K562 (cell line): ENCODE measurements around the gene SEMA3C. TPM values are rescaled to one million over a fixed set of nuclear protein-coding genes. Genes with fewer than 3 reads are reported as not detected.

Source experiments
- ATAC-seq: fragments of 200-7000 bp; cut with Tn5 transposase; 3 replicates; pipeline ENCODE4 v1.9.1; 2020; ENCODE audit warnings: moderate library complexity
- BruUV-seq: library from RNA; stranded (reverse); fragments of 400-500 nt; replicated peaks from 2 replicates; lab custom pipeline; 2021; lab: Mats Ljungman, UMichigan
- CTCF ChIA-PET: fragments of 300-600 bp; formaldehyde crosslinking; extraction: SDS; loops from one replicate; lab custom pipeline; 2021; ENCODE audit warnings: low intra/inter-chr PET ratio; lab: Yijun Ruan, JAX
- POLR2A ChIA-PET: fragments of 300-600, 350-650 bp; sonication (Branson Sonifier 250); formaldehyde crosslinking; extraction: SDS; loops from one replicate; lab custom pipeline; 2021; ENCODE audit warnings: antibody characterized with exemption, inconsistent platforms; lab: Yijun Ruan, JAX
- DNase-seq, 4 experiments: peaks; one replicate each; pipeline versions ENCODE4 v3.0.0 to v3.0.0-alpha.2; 2011 to 2018; ENCODE audit warnings: low spot score in 3 of 4, mixed read lengths in 3 of 4; ENCODE audit errors: extremely low read depth in 1 of 4
- FAIRE-seq: peaks from 2 replicates; lab custom pipeline; 2011; peaks lifted over from hg19 to GRCh38; lab: Jason Lieb, UNC
- H2AFZ ChIP-seq: 2 replicates; pipeline ENCODE4 v1.6.0; 2011; ENCODE audit warnings: low read depth, low read length, control low read depth, inconsistent platforms
- H3K27ac ChIP-seq: fragments of 200-600 bp; 3 replicates; pipeline ENCODE4 v1.8.0; 2011; ENCODE audit warnings: low read depth, mild to moderate bottlenecking, control low read depth, inconsistent platforms, low read length, moderate library complexity, mixed read lengths; ENCODE audit errors: extremely low read depth
- H3K27me3 ChIP-seq, 2 experiments: fragments of 300-600 bp in 1 of 2; 2 replicates in 1 of 2; 3 replicates in 1 of 2; pipeline versions ENCODE4 v1.6.0 to v1.8.0; 2011; ENCODE audit warnings: inconsistent platforms in 2 of 2, low read length in 2 of 2, mild to moderate bottlenecking in 1 of 2, mixed read lengths in 1 of 2, moderate library complexity in 1 of 2; ENCODE audit not compliant: control insufficient read depth in 2 of 2, insufficient read depth in 2 of 2
- H3K36me3 ChIP-seq: fragments of 300-600 bp; 3 replicates; pipeline ENCODE4 v1.8.0; 2011; ENCODE audit warnings: mild to moderate bottlenecking, low read length, inconsistent platforms; ENCODE audit not compliant: control insufficient read depth, insufficient read depth
- H3K4me1 ChIP-seq, 2 experiments: fragments of 200-600 bp in 1 of 2; replicated peaks in 1 of 2; 2 replicates in 1 of 2; 3 replicates in 1 of 2; pipeline versions ENCODE4 v1.5.1 to v1.8.0; 2011; ENCODE audit warnings: inconsistent platforms in 2 of 2, low read length in 2 of 2, mild to moderate bottlenecking in 1 of 2, mixed read lengths in 1 of 2, moderate library complexity in 1 of 2; ENCODE audit not compliant: control insufficient read depth in 2 of 2, insufficient read depth in 2 of 2
- H3K4me2 ChIP-seq: 2 replicates; pipeline ENCODE4 v1.6.1; 2011; ENCODE audit warnings: low read length, control low read depth, inconsistent platforms, mixed read lengths; ENCODE audit not compliant: insufficient read depth
- H3K4me3 ChIP-seq: fragments of 200-600 bp; sonication (generic), shearing (Covaris generic); 2 replicates; pipeline ENCODE4 v1.5.1; 2016; ENCODE audit warnings: control low read depth, inconsistent platforms
- H3K79me2 ChIP-seq: fragments of 200-600 bp; 3 replicates; pipeline ENCODE4 v1.8.0; 2011; ENCODE audit warnings: low read length, inconsistent platforms; ENCODE audit not compliant: control insufficient read depth, insufficient read depth
- H3K9ac ChIP-seq, 2 experiments: 2 replicates each; pipeline versions ENCODE4 v1.6.0 to v1.6.1; 2011; ENCODE audit warnings: low read depth in 2 of 2, low read length in 2 of 2, control low read depth in 1 of 2, inconsistent platforms in 1 of 2, mild to moderate bottlenecking in 1 of 2, mixed read lengths in 1 of 2; ENCODE audit not compliant: insufficient read depth in 1 of 2
- H3K9me1 ChIP-seq: one replicate; pipeline ENCODE4 v1.6.0; 2011; ENCODE audit warnings: inconsistent platforms, mild to moderate bottlenecking, low read length, moderate library complexity; ENCODE audit not compliant: control insufficient read depth, insufficient read depth
- H3K9me3 ChIP-seq: replicated peaks from 2 replicates; pipeline ENCODE4 v1.5.1; 2011; ENCODE audit warnings: low read depth, low read length, inconsistent platforms; ENCODE audit not compliant: control insufficient read depth, insufficient read depth
- H4K20me1 ChIP-seq: replicated peaks from 2 replicates; pipeline ENCODE4 v1.6.1; 2011; ENCODE audit warnings: low read length, inconsistent platforms, mixed read lengths; ENCODE audit not compliant: control insufficient read depth, insufficient read depth
- ADNP ChIP-seq: fragments of 200-800 bp; sonication (Bioruptor generic); IDR thresholded peaks from 2 replicates; pipeline ENCODE4 v1.6.1; 2016; ENCODE audit warnings: missing genetic modification characterization, missing compliant biosample characterization
- FOXK2 ChIP-seq, 2 experiments: fragments of 450-650 bp; IDR thresholded peaks in 1 of 2; conservative IDR thresholded peaks in 1 of 2; 2 replicates each; pipeline ENCODE4 v1.6.1; 2016; ENCODE audit warnings: low read depth in 2 of 2, mild to moderate bottlenecking in 1 of 2
- HCFC1 ChIP-seq: IDR thresholded peaks from 2 replicates; pipeline ENCODE4 v1.6.1; 2012; ENCODE audit warnings: low read depth, low read length, improper control_type of control experiment
- HMGXB4 ChIP-seq: sonication (generic); formaldehyde crosslinking; IDR thresholded peaks from 2 replicates; pipeline ENCODE4 v1.8.1; 2023; ENCODE audit warnings: mild to moderate bottlenecking, missing genetic modification reagents
- IRF1 ChIP-seq: sonication (generic); formaldehyde crosslinking; IDR thresholded peaks from 2 replicates; pipeline ENCODE4 v1.8.0; 2022; ENCODE audit warnings: missing genetic modification reagents, mild to moderate bottlenecking, borderline replicate concordance
- MXI1 ChIP-seq: IDR thresholded peaks from 2 replicates; pipeline ENCODE4 v1.6.1; 2011; ENCODE audit warnings: low read depth, mild to moderate bottlenecking, improper control_type of control experiment, low read length
- NR1H2 ChIP-seq: sonication (generic); formaldehyde crosslinking; IDR thresholded peaks from 2 replicates; pipeline ENCODE4 v1.4.0; 2020; ENCODE audit warnings: mild to moderate bottlenecking, missing genetic modification reagents
- RFX1 ChIP-seq: fragments of 450-650 bp; IDR thresholded peaks from 2 replicates; pipeline ENCODE4 v1.6.1; 2016; ENCODE audit warnings: mild to moderate bottlenecking, moderate library complexity
- SMARCA4 ChIP-seq: fragments of 450-650 bp; IDR thresholded peaks from 2 replicates; pipeline ENCODE4 v1.6.1; 2016
- TAF1 ChIP-seq: IDR thresholded peaks from 2 replicates; pipeline ENCODE4 v1.6.1; 2011; ENCODE audit warnings: mild to moderate bottlenecking, low read length, moderate library complexity; ENCODE audit not compliant: insufficient read depth, control insufficient read depth, severe bottlenecking; ENCODE audit errors: extremely low read depth
- ZNF140 ChIP-seq: fragments of 250-450 bp; sonication (Bioruptor Pico); IDR thresholded peaks from 2 replicates; pipeline ENCODE4 v1.8.0; 2021; ENCODE audit warnings: moderate library complexity, mild to moderate bottlenecking, inconsistent platforms
- ZNF217 ChIP-seq: sonication (generic); formaldehyde crosslinking; IDR thresholded peaks from 2 replicates; pipeline ENCODE4 v1.8.0; 2022; ENCODE audit warnings: mild to moderate bottlenecking, missing genetic modification reagents
- ZNF274 ChIP-seq: IDR thresholded peaks from 2 replicates; pipeline ENCODE4 v1.6.1; 2011; ENCODE audit warnings: low read depth, mild to moderate bottlenecking, low read length, moderate library complexity, borderline replicate concordance
- ZNF518B ChIP-seq: fragments of 250-450 bp; sonication (Bioruptor Pico); IDR thresholded peaks from 2 replicates; pipeline ENCODE4 v1.5.0; 2021; ENCODE audit warnings: mild to moderate bottlenecking, moderate library complexity
- ZNF584 ChIP-seq: fragments of 200-800 bp; sonication (Bioruptor generic); IDR thresholded peaks from 2 replicates; pipeline ENCODE4 v1.6.1; 2016; ENCODE audit warnings: low read depth, mild to moderate bottlenecking, missing genetic modification characterization, missing compliant biosample characterization
- ZNF586 ChIP-seq: fragments of 450-650 bp; formaldehyde crosslinking; conservative IDR thresholded peaks from 2 replicates; pipeline ENCODE4 v1.4.0; 2020; ENCODE audit warnings: mild to moderate bottlenecking, moderate library complexity
- WGBS: fragments of 100-300 bp; shearing (Covaris generic); methylation state at CpG from one replicate; pipeline ENCODE4 v1.1.6; 2016; ENCODE audit warnings: low coverage, mixed read lengths; ENCODE audit not compliant: insufficient coverage; ENCODE audit errors: missing lambda C conversion rate; 5-methylcytosine and 5-hydroxymethylcytosine counted together
- in situ Hi-C: fragments of 300-500 bp; cut with MboI; formaldehyde crosslinking; loops from 4 replicates; pipeline ENCODE4 v1.15.0; 2018; ENCODE audit warnings: inconsistent platforms, mixed read lengths
- intact Hi-C: fragments of 100-400 bp; cut with micrococcal nuclease; formaldehyde crosslinking; loops from 2 replicates; pipeline ENCODE4 v1.14.2; 2022
- polyA plus RNA-seq, 8 experiments: library from polyadenylated mRNA; depleted of rRNA in 4 of 8; stranded (reverse) in 5 of 8; unstranded in 3 of 8; fragments of >200 nt; fragmentation: Nextera tagmentation in 2 of 8; fragmentation: Illumina TruSeq in 1 of 8; extraction: Ambion mirVana in 2 of 8; extraction: Trizol in 1 of 8; gene quantifications; 2 replicates each; pipeline versions ENCODE4 v1.2.1 to v1.2.3, GENCODE V29; 2011 to 2014; ENCODE audit warnings: inconsistent platforms in 1 of 8, missing spikeins in 1 of 8
- total RNA-seq, 7 experiments: library from RNA; depleted of rRNA in 6 of 7; stranded (reverse); fragments of >200 nt in 6 of 7; fragmentation: Illumina TruSeq in 2 of 7; extraction: Trizol in 2 of 7; gene quantifications; 2 replicates each; pipeline versions ENCODE4 v1.2.1 to v1.2.3, GENCODE V29; 2011 to 2021; ENCODE audit warnings: low replicate concordance in 1 of 7

SEMA3C gene
- total and polyA plus RNA-seq, 9 of the 15 experiments (the other 6 are each of a cell fraction or from before 2014, with no cell fraction given), result 0.04 to 0.36 (median 0.12) TPM; not detected in 3

- ChIA-PET POLR2A (no interaction called here), CTCF (no interaction called here)
Measured at GRCh38 chr7:80711531-80711930, 207.3 kb downstream of the SEMA3C start.

More at GRCh38 chr7:80711531-80711930, 207.3 kb downstream of the SEMA3C start:
- Histone ChIP-seq H3K4me2 (no peak overlapping the region), H3K4me1 (no peaks in the 10 kb centered on the region), H3K9ac (no peak overlapping the region), H3K9me3 (no peaks in the 10 kb centered on the region), H3K9me1 (no peaks in the 10 kb centered on the region), H3K79me2 (no peaks in the 10 kb centered on the region), H3K27ac (no peak overlapping the region), H2AFZ (no peak overlapping the region), H3K4me3 (no peak overlapping the region), H3K36me3 (no peaks in the 10 kb centered on the region), H4K20me1 (no peaks in the 10 kb centered on the region), H3K27me3 (no peaks in the 10 kb centered on the region)
- TF ChIP-seq HMGXB4 (CRISPR knock-in tag) (no peak), HCFC1 (no peak), RFX1 (no peak), TAF1 (no peak), ZNF586 (CRISPR knock-in tag) (no peak), IRF1 (CRISPR knock-in tag) (no peak), ADNP (tag) (no peak), NR1H2 (no peak), ZNF584 (CRISPR knock-in tag) (no peak), ZNF274 (no peak), SMARCA4 (no peak), ZNF217 (CRISPR knock-in tag) (no peak), ZNF518B (no peak), MXI1 (no peak), ZNF140 (CRISPR knock-in tag) (no peak), FOXK2 (conservative IDR thresholded peaks at IDR 0.05 in 1 of 2, IDR thresholded peaks at IDR 0.05 in 1 of 2; ENCODE audit: low read depth in 2 of 2) (no peak)
- intact Hi-C loops, result no loop called here
- DNase-seq (no peak), ATAC-seq (no peak), FAIRE-seq (no peak)
- 0% methylated on average over 2 of the region's 2 CpGs for WGBS
- BruUV-seq, result no TSS peak
- in situ Hi-C loops, result no loop called here
